HG03066 (cell line): ENCODE data around the gene ZNF697.
"Not testable (repeated sequence)": the region's sequence is repeated elsewhere in the genome, so short reads cannot be mapped to it uniquely, and the experiment has no call there.

Experiments used
- ATAC-seq: cut with Tn5 transposase; IDR thresholded peaks from one replicate; pipeline ENCODE4 v1.9.1; 2021; ENCODE audit warnings: low read depth; ENCODE audit not compliant: unreplicated experiment

The ZNF697 gene

DNA sequence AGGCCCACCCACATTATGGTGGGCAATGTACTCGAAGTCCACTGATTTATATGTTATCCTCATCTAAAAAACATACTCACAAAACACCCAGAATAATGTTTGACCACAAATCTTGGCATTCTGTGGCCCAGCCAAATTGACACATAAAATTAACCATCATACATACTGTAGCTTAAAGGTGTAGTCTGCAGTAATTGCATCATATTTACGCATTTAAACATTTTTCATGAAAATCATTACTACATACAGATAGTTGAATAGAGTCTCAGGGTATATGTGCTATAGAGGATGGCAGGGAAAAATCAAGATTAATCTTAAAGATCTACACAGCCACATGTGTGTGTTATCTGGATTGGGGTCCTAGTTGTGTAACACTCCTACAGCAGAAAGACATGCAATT is 14.5 kb downstream of the ZNF697 start:
- no peak for ATAC-seq

DNA sequence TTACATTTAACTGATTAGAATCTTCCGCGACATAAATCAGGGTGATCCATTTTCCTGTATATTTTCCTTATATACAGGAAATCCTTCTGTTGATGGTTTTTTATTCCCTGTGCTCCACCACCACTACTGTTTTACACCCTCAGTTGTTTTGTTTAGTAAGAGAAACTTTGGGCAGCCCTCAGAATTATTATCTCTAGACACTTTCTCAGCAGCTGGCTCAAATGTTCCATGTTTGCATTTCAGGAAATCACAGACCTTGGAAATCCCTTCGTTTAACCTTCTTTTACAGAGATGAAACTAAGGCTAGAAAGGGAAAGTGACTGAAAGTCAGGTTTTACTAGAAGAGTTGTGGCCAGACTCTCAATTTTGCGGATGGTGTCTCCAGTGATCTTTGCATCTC is 15.2 kb downstream of the ZNF697 start:
- no peak for ATAC-seq

DNA sequence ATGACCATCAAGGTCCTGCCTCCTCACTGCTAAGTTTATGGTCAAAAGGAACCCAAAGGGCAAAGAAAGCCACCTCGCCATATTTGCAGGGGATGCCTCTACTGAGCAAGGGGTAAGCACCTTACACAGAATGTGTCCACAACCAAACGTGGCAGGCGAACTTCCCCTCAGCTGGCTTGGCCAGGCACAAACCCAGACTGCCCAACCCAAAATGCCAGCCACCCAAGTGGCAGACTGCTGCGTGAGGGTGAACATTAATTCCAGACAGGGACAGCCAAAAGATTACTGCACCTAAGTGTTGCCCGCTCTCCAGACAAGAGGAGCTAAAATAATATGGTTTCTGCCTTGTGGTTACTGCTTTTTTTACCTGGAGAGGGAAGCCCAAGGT is 16.0 kb downstream of the ZNF697 start:
- ATAC-seq, result peak; percentile 19

DNA sequence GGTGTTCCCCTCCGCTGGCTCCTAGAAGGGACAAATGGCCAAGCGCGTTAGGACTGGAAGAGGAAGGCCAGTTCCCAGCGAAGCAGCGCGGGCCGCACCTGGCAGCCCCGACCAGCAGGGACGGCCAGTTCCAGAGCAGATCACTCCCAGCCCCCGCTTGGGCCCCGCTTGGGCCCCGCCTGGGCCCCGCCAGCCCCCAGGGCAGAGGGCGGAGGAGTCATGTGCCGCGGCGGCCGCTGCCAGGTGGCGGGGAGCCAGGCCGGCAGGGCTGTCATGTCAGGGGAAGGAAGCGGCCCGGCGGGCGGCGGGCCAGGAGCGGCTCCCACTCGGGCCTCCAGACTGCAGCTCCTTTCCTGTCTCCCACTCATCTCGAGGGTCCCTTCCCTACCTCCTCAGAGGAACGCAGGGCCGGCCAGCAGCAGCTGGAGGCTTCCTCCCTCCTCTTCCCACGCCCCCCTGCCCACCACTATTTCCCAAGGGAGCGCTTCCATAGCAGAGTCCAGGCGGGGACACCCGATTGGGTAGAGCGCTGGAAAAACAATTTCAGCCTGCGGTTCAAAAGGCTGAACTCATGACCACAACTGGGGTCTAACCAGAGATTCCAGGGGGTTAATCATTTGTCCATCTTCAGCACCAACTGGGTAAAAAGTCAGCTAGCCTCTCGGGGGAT is 16.5 kb downstream of the ZNF697 start:
- peak; percentile 58 for ATAC-seq

DNA sequence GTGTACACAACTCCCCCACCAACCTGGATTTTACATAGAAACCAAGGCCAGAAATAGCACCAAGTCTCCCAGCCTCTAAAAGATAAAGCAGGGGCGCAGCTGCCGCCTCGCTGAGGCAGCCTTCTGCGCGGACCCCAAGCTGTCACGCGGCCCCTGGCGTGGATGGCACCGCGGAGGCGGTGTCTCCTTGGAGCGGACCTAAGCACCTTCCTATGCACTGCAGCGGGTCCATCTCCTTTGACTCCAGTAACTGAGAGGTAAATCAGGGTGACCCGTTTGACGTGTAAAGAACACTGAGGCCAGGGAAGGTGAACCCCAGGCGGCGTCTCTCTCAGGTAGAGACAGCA is 17.0 kb downstream of the ZNF697 start:
- ATAC-seq, result no peak

DNA sequence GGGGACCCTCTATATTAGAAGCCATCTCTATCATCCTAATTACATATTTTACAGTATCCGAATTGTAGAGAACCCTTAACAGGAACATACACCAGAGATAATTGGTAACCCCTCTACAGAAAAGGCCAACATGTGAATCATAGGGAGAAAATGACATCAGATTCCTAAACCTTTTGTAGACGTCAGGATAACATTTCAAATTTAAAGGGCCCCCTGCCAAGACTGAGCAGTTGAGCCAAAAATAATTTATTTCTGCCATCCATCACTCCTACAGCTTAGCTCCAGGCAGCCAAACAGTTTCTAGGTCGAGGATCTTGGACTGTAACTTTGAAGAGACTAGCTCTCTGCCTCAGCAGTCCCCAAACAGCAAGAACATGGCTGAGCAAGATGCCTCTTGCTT is 21.2 kb downstream of the ZNF697 start:
- ATAC-seq, result no peak

DNA sequence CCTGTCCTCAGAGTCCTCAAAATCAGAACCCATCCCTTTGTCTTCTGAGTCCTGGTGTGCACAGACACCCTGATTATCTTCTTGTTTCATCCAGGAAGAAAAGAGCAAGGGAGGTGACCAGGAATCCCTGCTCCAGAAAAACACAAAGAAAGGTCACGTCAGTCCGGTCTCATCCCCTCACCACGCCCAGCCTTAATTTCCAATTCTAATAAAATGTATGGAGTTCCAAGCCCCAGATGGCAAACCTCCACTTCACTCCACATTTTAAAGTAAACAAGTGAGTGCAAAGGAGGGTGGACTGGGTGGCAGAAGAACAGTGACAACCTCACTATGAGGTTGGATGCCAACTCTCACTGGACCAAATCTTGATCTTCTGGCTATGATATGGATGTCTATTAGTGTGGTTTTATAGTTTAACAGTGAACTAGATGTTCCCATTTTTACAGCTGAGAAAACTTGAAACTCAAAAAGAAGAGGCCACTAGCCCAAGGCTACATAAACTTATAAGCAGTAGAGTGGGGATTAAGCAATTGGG is 22.0 kb downstream of the ZNF697 start:
- no peak for ATAC-seq

DNA sequence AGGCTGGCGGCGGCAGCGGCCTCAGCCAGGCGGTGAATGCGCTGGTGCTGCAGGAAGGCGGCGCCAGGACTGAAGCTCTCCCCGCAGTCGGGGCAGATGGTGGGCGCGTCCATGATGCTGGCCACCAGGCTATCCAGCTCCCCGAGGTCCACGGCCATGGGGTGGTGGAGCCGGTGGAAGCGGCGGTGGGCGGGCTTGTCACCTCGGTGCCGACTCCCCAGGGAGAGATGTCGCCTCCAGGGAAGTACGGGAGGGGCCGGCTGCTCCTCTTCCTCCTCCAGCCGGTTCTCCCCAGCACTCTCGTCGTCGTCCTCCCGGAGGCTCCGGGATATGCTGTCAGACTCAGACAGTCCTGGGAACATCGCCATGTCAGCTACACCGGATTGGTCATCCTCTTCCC is 24.4 kb downstream of the ZNF697 start:
- no peak for ATAC-seq

DNA sequence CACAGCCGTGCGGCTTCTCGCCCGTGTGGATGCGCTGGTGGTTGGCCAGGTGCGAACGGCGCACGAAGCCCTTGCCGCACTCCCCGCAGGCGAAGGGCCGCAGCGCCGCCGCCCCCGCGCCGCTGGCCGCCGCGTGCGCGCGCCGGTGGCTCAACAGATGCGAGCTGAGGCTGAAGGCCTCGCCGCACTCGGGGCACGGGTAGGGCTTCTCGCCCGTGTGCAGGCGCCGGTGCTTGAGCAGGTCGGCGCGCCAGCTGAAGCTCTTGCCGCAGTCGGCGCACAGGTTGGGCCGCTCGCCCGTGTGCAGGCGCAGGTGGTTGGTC is 24.9 kb downstream of the ZNF697 start:
- no peak for ATAC-seq

DNA sequence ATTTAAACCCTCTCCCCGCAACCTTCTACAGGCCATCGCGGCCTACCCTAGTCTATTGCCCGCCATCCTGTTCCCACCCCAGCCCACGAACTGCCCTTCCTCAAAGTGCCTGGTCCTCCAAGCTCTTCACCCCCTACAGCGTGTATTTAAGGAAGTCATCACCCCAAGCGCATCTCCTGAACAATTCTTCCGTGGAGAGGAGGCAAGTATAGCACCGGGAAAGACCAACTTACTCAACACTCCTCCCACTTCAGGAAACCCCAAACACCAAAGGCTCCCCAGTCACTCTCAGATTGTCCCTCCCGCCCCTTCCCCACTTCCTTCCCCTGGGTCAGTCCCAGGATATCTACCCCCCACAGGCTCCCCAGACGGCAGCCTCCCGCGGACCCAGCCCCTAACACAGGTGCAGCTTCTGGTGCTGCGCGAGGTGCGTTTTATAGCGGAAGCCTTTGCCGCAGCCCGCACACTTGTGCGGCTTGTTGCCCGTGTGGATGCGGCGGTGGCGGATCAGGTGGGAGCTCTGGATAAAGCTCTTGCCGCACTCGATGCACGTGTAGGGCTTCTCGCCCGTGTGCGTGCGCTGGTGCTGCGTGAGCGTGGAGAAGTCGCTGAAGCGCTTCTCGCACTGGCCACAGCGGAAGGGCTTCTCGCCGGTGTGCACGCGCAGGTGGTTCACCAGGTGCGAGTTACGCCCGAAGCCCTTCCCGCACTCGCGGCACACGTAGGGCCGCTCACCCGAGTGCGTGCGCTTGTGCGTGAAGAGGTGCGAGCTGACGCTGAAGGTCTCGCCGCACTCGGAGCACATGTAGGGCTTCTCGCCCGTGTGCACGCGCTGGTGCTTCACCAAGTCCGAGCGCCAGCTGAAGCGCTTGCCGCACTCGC is 25.5 kb downstream of the ZNF697 start:
- no peak for ATAC-seq

DNA sequence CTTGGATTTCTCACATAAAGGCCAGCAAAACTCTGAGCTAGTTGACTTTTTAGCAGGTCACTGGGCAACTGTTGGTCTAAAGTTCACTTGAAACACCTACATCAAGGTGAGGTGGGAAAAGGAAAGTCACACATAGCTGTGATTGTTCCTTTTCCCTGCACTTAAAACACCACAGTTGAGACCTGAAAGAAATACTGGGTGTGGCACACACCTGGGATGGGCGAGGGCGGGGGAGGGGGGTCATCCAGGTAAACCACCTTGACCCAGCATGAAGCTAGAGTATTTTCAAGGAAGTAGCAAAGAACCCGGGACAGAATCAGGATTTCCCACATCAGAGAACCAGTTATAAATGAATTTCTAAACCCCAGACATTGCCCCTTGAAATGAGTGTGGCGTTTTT is 26.4 kb downstream of the ZNF697 start:
- no peak for ATAC-seq

DNA sequence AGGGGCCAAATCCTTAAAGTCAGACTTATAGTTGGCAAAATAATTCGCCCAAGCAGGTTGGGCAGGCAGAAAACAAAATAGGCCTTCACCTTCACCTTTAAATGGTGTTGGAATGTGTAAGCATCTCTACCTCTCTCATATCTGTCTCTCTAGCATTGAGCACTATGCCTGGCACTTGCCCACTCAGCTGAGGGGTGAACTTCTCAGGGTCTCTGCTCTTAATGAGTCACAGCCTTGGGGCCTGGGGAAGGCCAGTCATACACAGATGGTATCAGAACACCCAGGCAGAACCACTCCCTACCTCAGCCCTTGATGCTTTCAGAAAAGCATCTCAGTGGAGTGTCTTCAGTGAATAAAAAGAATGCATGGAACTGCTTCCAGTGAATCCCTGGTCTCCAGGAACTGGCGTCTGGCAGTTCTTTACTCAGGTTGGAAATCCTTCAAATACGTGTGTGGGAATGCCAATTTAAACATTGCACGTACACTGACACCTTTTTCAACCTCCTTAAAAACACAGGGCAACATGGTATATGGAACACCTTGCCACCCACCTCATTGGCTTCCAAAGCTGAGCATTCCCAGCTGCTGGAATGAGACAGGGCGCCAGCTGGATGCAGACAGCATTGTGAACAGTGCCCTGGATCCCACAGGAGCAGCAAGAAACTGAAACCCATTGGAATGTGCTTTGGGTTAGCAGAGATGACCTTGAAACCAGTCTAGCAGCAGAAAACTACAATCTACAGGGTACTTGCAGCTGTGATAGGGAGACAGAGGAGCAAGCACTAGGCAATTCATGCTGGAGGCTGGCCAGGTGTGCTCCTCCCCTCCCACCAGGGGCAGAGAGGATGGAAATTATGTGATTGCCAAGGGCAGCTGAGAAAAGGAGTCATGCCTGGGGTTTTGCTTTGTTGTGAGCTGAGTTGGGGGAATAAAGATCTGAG is 30.0 kb downstream of the ZNF697 start:
- ATAC-seq, result no peak

DNA sequence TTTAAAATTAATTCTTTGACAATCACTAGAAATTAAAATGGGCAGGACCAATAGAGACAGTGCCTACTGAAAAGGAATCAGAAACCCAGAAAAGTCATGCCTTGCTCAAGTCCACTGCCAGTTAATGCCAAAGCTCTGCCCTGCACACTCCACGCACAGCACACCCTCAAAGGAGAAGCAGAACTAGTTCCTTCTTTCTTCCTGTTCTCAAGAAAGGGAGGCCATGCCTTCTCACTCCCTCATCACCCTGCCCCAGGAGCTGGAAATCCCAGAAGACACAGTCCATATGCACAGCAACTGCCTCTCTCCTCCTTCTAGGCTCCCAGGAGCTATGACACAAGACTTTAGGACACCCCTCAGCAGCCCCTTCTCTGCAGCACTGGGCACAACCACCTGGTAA is 31.3 kb downstream of the ZNF697 start:
- ATAC-seq, result not testable (repeated sequence)

DNA sequence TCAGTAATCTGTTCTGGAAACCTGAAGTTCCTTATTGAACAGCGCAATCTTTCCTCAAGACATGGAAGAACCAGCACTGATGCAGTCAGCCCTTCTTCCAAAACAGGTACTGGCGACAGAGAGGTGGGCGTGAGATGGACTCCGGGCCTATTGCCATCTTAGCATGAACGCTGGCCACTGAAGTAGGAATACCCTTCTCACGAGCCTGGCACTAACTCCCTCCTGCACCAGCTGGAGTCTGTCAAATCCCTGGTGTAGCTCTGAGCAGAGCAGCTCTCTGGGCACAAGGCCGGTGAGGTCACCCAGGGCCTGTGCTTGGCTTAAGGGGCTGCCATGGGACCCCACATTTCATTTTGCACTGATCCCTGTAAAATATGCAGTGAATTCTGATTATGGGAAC is 33.0 kb downstream of the ZNF697 start:
- not testable (repeated sequence) for ATAC-seq

DNA sequence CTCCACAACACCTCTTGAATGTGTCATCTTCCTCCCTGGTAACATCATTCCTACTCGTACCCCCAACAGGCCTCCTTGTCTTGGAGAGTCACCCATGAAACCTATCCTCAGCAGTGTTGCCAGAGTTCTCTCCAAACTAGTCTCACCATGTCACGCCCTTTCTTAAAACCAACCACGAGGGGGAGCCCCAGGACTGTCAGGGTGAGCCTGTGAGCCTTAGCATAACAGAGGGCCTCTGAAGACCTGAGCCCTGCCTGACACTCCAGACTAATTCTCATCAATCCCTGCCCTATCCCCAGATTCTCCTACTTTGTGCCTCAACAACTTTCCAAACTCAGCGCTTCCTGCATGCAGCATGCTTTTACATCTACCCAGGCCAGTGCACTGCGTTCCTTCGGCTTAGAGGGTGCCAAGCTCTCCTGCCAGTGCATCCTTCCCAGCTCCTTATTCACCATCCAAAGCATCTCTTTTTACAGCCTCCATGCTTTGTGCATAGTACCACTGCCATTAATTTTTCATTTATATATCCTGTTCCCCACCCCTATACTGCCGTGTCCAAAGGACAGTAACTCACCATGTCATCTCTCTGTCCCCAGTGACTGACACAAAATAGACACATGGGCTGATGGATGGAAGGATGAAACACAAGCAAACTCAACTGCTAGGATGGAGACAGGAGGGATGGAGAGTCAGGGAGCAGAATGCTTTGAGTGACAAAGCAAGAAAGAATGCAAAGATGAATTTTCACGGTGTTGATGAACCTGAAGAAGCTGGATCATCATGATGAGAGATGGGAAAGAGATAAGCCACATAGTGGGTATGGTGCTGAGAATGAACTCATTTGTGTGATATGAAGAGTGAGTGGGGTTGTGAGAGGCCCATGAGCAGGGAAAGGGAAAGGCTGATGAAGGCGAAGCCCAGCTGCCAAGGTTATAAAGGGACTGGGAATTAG is 34.0 kb downstream of the ZNF697 start:
- ATAC-seq, result peak; percentile 78

DNA sequence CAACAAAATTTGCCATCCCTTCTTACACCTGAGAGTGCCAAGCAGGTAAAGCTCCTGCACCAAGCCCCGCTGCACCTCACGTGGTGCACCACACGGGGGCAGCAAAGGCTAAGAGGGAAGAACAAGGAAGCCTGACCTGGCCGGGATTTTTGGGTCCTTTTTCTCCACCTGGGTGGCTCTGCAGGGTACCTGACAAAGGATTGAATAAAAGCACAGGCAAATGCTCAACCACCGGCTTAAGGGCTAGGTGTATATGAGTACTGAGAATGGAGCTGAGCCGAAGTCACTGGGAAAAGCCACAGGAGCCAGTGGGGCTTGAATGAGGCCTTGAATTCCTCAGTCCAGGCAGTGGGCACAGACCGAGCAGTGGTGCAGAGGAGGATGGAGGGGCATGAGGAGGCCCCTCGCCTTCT is 36.4 kb downstream of the ZNF697 start:
- no peak for ATAC-seq

DNA sequence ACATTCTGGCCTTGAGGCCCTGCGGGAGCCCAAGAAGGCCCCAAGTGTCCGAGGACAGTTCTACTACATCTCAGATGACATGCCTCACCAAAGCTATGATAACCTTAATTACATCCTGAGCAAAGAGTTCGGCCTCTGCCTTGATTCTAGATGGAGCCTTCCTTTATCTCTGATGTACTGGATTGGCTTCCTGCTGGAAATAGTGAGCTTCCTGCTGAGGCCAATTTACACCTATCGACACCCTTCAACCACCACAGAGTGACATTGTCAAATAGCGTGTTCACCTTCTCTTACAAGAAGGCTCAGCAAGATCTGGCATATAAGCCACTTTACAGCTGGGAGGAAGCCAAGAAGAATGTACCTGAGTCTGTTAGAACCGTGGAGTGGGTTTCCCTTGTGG is 39.2 kb downstream of the ZNF697 start:
- ATAC-seq, result not testable (repeated sequence)

DNA sequence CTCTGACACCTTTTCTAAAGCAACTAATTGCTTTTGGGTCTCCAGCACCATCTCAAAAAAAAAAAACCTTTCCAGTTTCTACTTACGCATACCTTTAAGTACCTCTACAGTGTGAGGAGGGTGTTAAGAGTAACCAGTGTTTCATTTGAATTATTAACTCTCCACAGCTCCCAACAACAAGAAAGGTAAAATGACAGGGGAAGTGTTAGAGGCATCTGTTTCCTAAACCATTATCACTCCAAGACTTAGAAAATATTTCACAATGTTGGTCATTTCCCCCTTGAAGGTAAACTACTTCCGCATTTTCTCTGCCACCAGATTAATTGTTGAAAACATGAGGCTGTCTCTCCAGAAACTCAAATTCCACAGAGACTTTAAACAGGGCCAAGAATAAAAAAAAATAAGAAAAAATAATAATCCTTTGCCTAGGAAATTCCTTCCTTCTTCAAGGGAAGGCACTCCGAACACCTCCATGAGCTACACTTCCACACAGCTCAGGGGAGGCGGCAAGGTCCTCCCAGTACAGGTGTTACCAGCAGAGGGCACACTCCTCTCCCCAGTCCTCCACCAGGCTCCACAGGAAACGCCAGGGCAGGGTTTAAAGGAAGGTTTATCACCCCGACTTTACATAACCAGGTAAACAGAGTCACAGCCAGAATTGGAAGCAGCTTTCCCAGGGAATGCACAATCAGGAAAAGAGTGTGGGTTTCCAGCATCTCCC is 40.8 kb downstream of the ZNF697 start:
- ATAC-seq, result not testable (repeated sequence)

DNA sequence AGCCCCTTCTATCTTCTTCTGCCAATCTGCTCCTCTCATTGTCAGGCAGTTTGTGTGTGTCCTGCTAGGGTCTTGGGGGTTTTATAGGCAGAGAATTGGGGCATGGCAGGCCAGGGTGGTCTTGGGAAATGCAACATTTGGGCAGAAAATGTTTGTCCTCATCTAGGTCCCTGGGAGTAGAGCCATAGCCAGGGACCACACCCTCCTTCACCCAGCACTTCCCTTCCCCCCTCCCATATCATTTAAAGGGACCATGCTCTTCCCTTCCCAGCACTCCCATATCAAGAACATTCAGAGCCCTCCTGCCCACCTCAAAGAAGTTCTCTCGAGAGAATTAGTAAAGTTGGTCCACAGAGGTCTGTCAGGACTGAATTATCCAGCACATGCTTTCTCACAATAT is 41.7 kb downstream of the ZNF697 start:
- ATAC-seq, result no peak
